ENCODE data around the gene PEX5.
"Not testable (repeated sequence)": the region's sequence is repeated elsewhere in the genome, so short reads cannot be mapped to it uniquely, and the experiment has no call there.

PEX5 gene

DNA sequence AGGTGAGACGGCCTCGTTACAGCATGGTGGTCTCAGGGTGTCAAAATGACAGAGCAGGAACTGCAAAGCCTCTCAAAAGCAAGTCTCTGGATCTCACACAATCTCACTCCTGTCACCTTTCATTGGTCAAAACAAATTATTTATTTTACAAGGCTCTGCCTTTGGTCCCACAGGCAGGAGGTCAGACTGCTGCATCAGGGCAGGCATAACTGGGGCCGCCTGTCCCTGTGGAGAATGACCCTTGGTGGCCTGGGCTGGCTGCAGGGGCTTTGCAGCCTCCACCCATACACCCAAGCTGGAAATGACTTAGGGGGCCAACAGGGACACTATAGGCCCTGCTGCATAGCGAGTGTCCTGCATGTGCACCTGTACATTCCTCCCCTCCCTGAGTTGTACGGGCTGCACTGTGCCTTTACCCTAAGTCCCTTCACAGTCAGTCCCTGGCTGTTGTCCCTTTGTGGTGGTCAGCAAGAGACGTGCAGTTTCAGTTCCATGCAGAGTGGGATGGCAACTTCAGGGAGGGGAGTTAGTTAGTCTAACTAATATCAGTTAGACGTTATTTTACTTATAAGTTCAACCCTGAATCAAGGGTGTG, 28.1 kb downstream of the PEX5 start:
- no peak for DNase-seq (ENCODE audit: low read depth)

DNA sequence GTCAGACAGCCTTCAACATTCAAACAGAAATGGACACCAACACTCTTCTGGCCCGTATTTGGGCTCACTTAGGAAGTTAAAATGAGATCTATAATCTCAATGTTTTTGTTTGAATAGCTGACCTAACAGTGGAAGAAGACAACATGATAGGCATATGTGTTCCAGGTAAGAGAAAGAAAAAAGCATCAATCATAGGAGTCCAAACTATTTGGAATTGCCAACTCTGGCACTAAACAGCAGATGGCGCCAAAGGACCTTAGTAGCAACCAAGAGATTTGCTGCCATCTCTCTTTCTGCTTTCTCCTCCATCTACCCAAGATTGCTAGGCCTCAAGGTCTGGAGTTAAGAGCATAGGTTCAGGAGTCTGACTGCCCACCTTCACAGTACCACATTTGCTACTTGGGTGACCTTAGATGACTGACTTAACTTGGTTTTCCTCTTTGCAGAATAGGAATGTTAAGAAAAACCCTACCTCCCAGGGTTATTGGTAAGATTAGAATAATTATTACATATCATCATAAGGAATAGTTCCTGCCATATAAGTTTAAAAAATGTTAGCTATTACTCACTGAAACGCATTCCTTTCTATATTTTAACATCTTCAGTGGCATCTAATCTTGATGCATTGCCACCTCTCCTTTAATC, 30.2 kb downstream of the PEX5 start:
- DNase-seq (ENCODE audit: low read depth): peak; percentile 35

DNA sequence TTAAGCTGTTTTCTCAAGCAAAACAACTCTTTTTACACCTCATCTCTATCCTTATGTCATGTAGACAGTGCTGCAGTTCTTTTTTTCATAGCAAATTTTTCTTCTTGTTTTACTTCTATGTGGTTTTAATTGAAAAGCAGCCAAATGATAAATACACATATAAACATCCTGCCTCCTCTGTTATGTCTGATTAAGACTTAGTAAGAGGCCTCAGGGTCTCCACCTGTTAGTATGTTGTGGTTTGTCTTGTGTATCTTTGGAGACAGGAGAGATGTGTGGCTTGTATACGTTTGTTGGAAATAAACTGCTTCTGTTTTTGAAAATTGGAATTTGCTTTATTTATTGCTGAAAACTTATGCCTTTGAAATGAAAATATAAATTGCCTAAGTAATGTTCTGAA, 32.0 kb downstream of the PEX5 start:
- DNase-seq (ENCODE audit: low read depth): no peak

DNA sequence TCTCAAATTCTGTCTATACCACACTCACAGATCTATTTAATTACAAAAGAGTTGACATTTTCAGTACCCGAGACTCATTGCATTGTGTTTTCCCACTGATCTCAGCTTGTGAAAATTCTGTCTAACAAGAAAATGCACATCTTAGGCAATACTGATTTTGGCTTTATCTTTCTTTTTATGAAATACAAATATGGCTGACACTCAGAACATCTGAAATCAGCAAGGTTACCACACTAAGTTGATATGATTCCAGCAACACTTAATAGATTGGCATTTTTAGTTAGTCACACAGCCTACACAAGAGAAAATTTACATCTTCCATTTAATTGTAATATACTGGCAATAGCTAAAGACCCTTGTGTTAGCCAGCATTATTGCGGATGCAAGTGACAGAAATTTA, 40.3 kb downstream of the PEX5 start:
- DNase-seq (ENCODE audit: low read depth): no peak

DNA sequence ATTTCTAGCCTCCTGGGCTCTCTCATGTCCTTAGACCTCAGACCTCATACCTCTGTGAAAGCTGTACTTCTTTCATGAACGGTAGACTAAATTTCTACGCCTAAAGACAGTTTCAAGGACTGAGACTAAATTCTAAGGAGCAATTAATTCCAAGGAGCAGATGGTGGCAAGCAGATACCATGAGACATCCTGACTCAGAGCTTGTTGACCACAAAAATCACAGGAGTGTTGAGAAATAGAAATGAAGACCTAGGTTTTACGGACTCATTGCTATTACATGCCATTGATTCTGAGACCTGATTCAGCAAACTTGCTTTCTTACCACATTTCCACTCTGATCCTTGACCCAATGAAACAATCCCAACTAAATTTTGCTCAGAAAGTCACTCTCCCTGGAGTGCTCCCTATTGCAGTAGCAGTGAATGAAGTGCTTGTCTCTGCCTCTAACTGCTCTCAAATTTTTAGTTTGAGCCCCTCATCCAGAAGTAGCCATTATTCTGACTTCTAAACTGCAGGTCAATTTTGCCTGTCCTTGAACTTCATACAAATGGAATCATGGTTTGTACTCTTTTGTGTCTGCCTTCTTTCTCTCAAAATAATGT, 52.0 kb downstream of the PEX5 start:
- DNase-seq (ENCODE audit: low read depth): peak; percentile 9

DNA sequence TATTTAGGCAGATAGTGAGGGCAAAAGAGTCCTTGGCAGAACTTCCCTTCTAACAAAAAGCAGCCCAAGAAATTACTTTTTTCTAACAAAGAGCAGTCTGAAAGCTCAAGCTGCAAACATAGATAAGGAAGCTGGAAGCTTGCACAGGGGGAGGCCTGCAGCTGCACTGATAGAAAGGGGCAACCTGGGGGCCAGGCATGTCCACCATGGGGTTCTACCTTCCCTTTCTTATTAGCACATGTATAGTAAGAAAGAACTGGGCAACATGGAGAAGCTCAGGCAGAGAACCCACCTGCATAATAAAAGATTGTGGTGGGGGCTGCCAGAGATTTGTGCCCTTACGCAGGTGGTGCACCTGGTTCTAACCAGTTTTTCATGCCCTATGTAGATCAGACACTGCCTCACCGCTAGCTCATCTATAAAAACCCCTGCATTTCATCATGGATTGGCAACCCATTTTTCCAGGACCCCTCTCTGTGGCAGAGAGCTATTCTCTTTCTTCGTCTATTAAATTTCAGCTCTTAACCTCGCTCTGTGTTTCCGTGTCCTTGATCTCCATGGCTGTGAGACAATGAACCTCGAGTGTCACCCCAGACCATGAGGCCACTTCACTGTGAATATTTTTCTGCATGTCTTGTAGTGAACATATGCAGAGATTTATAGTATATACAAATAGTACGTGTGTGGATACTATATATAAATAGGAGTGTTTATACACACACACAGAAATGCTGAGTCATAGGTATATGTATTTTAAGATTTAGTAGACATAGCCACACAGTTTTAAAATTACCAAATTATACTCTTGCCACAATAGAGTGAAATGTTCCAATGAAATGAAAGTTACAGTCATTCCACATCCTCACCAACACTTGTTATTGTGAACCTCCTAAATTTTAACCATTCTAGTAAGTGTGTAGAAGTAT, 53.0 kb downstream of the PEX5 start:
- DNase-seq (ENCODE audit: low read depth): no peak

DNA sequence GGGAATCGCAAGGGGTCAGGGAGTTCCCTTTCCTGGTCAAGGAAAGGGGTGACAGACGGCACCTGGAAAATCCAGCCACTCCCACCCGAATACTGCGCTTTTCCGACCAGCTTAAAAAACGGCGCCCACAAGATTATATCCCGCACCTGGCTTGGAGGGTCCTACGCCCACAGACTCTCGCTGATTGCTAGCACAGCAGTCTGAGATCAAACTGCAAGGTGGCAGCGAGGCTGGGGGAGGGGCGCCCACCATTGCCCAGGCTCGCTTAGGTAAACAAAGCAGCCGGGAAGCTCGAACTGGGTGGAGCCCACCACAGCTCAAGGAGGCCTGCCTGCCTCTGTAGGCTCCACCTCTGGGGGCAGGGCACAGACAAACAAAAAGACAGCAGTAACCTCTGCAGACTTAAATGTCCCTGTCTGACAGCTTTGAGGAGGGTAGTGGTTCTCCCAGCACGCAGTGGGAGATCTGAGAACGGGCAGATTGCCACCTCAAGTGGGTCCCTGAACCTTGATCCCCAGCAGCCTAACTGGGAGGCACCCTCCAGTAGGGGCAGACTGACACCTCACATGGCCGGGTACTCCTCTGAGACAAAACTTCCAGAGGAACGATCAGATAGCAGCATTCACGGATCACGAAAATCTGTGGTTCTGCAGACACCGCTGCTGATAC, 62.0 kb downstream of the PEX5 start:
- not testable (repeated sequence) for DNase-seq (ENCODE audit: low read depth)

DNA sequence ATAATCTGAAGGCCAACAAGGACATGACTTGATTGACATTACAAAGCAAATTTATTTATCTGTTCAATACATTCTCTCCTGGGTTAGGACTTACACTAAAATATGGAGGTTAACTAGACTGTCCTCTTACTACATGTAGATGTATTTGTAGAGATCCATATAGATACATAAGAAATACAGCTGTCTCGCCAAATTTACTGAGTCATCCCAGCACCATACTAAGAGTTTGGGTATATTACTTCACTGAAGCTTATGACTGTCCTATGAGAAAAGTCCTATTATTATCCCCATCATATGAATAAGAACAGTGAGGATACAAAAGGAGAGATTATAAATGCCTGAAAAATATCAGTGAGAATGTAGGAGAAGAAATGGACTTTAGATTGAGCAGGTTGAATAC, 69.6 kb downstream of the PEX5 start:
- DNase-seq (ENCODE audit: low read depth): no peak
